ENCODE results near the gene UTS2B. TPM values are rescaled to one million over a fixed set of nuclear protein-coding genes. Genes with fewer than 3 reads are reported as not detected.

The UTS2B gene
- total and polyA plus RNA-seq, 10 of the 15 experiments (the other 5 are each of a cell fraction or from before 2014, with no cell fraction given): 0.15 to 0.72 (median 0.44) TPM

GRCh38 chr3:191339316-191339917, 9.1 kb upstream of the UTS2B start:
- Histone ChIP-seq H3K4me2 (ENCODE audit: control insufficient read depth, insufficient read depth) (no peak overlapping the region), H3K27me3 (replicated peaks in 1 of 2; ENCODE audit: control insufficient read depth in 2 of 2, insufficient read depth in 2 of 2, low read length in 1 of 2) (no peaks in the 10 kb centered on the region), H4K20me1 (ENCODE audit: control insufficient read depth, insufficient read depth) (no peaks in the 10 kb centered on the region; the same call in 1 of the 2 replicates), H3K9ac (ENCODE audit: control insufficient read depth, insufficient read depth, low read length) (no peak overlapping the region), H2AFZ (ENCODE audit: control insufficient read depth, low read depth, low read length) (no peak overlapping the region), H3K27ac (ENCODE audit: control insufficient read depth, insufficient read depth) (no peak overlapping the region), H3K4me3 (no peak overlapping the region), H3K4me1 (ENCODE audit: control insufficient read depth, insufficient read depth, low read length) (peaks cover 3% of the 10 kb centered on the region; the same call in 1 of the 2 replicates), H3K9me3 (replicated peaks; ENCODE audit: control insufficient read depth, insufficient read depth, low read length) (no peaks in the 10 kb centered on the region; the same call in 2 of the 3 replicates), H3K79me2 (ENCODE audit: control insufficient read depth, insufficient read depth, low read length) (peaks cover 65% of the 10 kb centered on the region), H3K36me3 (ENCODE audit: control insufficient read depth in 2 of 2, insufficient read depth in 2 of 2, low read length in 1 of 2) (no peaks in the 10 kb centered on the region)
- FAIRE-seq (no peak), DNase-seq (ENCODE audit: low read depth, low spot score) (no peak), ATAC-seq (peak; percentile 25; the same call in 2 of the 3 replicates)
- in situ Hi-C loops (cut with MboI): no loop called here
- 95% methylated on average over 3 of the region's 3 CpGs for WGBS (ENCODE audit: insufficient coverage, insufficient replicate concordance, low lambda C conversion rate, missing lambda C conversion rate)
- no TSS peak for BruUV-seq (replicated peaks)
- ChIA-PET CTCF (interaction anchor here (0.8 to 1.8 kb wide), 9 partner anchors 9 to 95 kb away, joined by 3 to 11 read pairs (median 4); partner anchors contain the start of gene UTS2B), RAD21 (ENCODE audit: unreplicated experiment) (interaction anchor here (0.6 to 7.2 kb wide), 11 partner anchors 11 to 99 kb away, joined by 3 to 108 read pairs (median 16); no protein-coding TSS in a partner anchor), SMC1A (ENCODE audit: uncharacterized antibody, unreplicated experiment) (interaction anchor here (1.0 to 7.9 kb wide), 12 partner anchors 8 to 202 kb away, joined by 3 to 208 read pairs (median 9); no protein-coding TSS in a partner anchor), POLR2A (interaction anchor here (1.1 to 6.8 kb wide), 5 partner anchors 10 to 79 kb away, joined by 3 to 49 read pairs (median 22); no protein-coding TSS in a partner anchor)
- TF ChIP-seq SUZ12 (IDR thresholded peaks at IDR 0.05; ENCODE audit: unreplicated experiment) (no peak), MAX (IDR thresholded peaks at IDR 0.05; ENCODE audit: low read depth, low read length) (no peak), NKRF (conservative IDR thresholded peaks at IDR 0.05) (no peak), ZNF24 (IDR thresholded peaks at IDR 0.05) (no peak), E2F4 (IDR thresholded peaks at IDR 0.05; ENCODE audit: low read depth, low read length) (no peak), REST (IDR thresholded peaks at IDR 0.05; ENCODE audit: low read depth, low read length) (no peak), NRF1 (conservative IDR thresholded peaks at IDR 0.05; ENCODE audit: low read depth, low read length) (no peak), ZZZ3 (IDR thresholded peaks at IDR 0.05; ENCODE audit: control insufficient read depth, insufficient read length, low read depth) (no peak), KLF5 (IDR thresholded peaks at IDR 0.05; ENCODE audit: partially characterized antibody) (no peak), NR2C1 (IDR thresholded peaks at IDR 0.05) (no peak)
- intact Hi-C loops (cut with micrococcal nuclease; ENCODE audit: unreplicated experiment): loop anchor here (2.0 kb wide), 1 partner anchor 15 kb away; no protein-coding TSS in a partner anchor
